ENCODE results near the gene RHOH.
"Not testable (repeated sequence)": the region's sequence is repeated elsewhere in the genome, so short reads cannot be mapped to it uniquely, and the experiment has no call there.

RHOH gene

DNA sequence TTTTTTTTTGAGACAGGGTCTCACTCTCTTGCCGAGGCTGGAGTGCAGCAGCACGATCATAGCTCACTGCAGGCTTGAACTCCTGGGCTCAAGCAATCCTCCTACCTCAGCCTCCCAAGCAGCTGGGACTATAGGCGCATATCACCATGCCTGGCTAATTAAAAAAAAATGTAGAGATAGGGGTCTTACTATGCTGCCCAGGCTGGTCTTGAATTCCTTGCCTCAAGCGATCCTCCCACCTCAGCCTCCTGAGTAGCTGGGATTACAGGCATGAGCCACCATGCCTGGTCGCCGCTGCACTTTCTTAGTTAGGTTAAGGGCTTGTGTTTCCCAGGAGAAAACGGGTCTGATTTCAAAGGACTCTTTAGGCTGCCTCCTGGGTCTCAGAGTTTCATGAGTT is 86.0 kb downstream of the RHOH start:
- not testable (repeated sequence) for DNase-seq; H3K27me3 Mint-ChIP-seq; ATAC-seq (replicated peaks); H3K27ac Mint-ChIP-seq; H3K4me3 Mint-ChIP-seq; H3K9me3 Mint-ChIP-seq; H3K36me3 Mint-ChIP-seq
- peaks cover 26 to 60% of the 10 kb centered on the region in 2 donors for H3K4me1 Mint-ChIP-seq

GRCh38 chr4:40283413-40283812 is 86.6 kb downstream of the RHOH start:
- H3K9me3 Mint-ChIP-seq = peaks cover 7 to 9% of the 10 kb centered on the region in 2 donors
- ATAC-seq (replicated peaks) (no peak), DNase-seq (no peak)
- peaks cover 29 to 66% of the 10 kb centered on the region in 2 donors for H3K4me1 Mint-ChIP-seq
- peak overlapping the region; percentile 73 for H3K27ac Mint-ChIP-seq
- no peaks in the 10 kb centered on the region for H3K27me3 Mint-ChIP-seq
- peaks cover 0 to 5% of the 10 kb centered on the region in 2 donors for H3K36me3 Mint-ChIP-seq
- H3K4me3 Mint-ChIP-seq = no peak overlapping the region

GRCh38 chr4:40283968-40284367 is 87.1 kb downstream of the RHOH start:
- H3K27me3 Mint-ChIP-seq = no peaks in the 10 kb centered on the region
- ATAC-seq (replicated peaks) (peak; percentile 75 to 80), DNase-seq (peak; percentile 27)
- H3K9me3 Mint-ChIP-seq = peaks cover 7 to 9% of the 10 kb centered on the region in 2 donors
- no peak overlapping the region for H3K4me3 Mint-ChIP-seq
- peak overlapping the region; percentile 73 for H3K27ac Mint-ChIP-seq
- H3K36me3 Mint-ChIP-seq = peaks cover 0 to 5% of the 10 kb centered on the region in 2 donors
- peaks cover 33 to 72% of the 10 kb centered on the region in 2 donors for H3K4me1 Mint-ChIP-seq

- Mint-ChIP-seq H3K27ac (no peak overlapping the region), H3K4me1 (peaks cover 42 to 85% of the 10 kb centered on the region in 2 donors), H3K4me3 (no peak overlapping the region), H3K9me3 (peaks cover 7 to 9% of the 10 kb centered on the region in 2 donors), H3K36me3 (peaks cover 0 to 5% of the 10 kb centered on the region in 2 donors), H3K27me3 (no peaks in the 10 kb centered on the region)
- no peak for ATAC-seq (replicated peaks)
- DNase-seq = no peak
These were observed 88.9 kb downstream of the RHOH start for GRCh38 chr4:40285692-40286091.

- H3K4me3 Mint-ChIP-seq = peak overlapping the region; percentile 32 to 49
- ATAC-seq (replicated peaks) = peak; percentile 32 to 50
- peaks cover 0 to 4% of the 10 kb centered on the region in 2 donors for H3K36me3 Mint-ChIP-seq
- peaks cover 0 to 1% of the 10 kb centered on the region in 2 donors for H3K9me3 Mint-ChIP-seq
- H3K27me3 Mint-ChIP-seq = no peaks in the 10 kb centered on the region
- H3K4me1 Mint-ChIP-seq = peaks cover 43 to 89% of the 10 kb centered on the region in 2 donors
- H3K27ac Mint-ChIP-seq = peak overlapping the region; percentile 20
- no peak for DNase-seq
These were observed 91.7 kb downstream of the RHOH start for GRCh38 chr4:40288566-40288965.

GRCh38 chr4:40289366-40290188 is 92.7 kb downstream of the RHOH start:
- H3K4me1 Mint-ChIP-seq = peaks cover 42 to 79% of the 10 kb centered on the region in 2 donors
- peak; percentile 86 to 93 for ATAC-seq (replicated peaks)

GRCh38 chr4:40290611-40291186 is 93.9 kb downstream of the RHOH start:
- H3K36me3 Mint-ChIP-seq; DNase-seq; H3K4me3 Mint-ChIP-seq; H3K9me3 Mint-ChIP-seq; H3K27me3 Mint-ChIP-seq; ATAC-seq (replicated peaks): not testable (repeated sequence)
- H3K4me1 Mint-ChIP-seq = peaks cover 40 to 68% of the 10 kb centered on the region in 2 donors
- peak overlapping the region; percentile 63 for H3K27ac Mint-ChIP-seq

More at GRCh38 chr4:40289366-40290188, 92.7 kb downstream of the RHOH start:
- H3K36me3 Mint-ChIP-seq = peaks cover 0 to 4% of the 10 kb centered on the region in 2 donors
- H3K27me3 Mint-ChIP-seq = no peaks in the 10 kb centered on the region
- peak overlapping the region; percentile 25 for H3K27ac Mint-ChIP-seq
- H3K4me3 Mint-ChIP-seq = peak overlapping the region; percentile 15 to 22
- DNase-seq = peak; percentile 66
- peaks cover 0 to 1% of the 10 kb centered on the region in 2 donors for H3K9me3 Mint-ChIP-seq

GRCh38 chr4:40292313-40292759 is 95.5 kb downstream of the RHOH start:
- peaks cover 0 to 5% of the 10 kb centered on the region in 2 donors for H3K36me3 Mint-ChIP-seq
- DNase-seq = no peak
- H3K27me3 Mint-ChIP-seq = no peaks in the 10 kb centered on the region
- peaks cover under 1 to 1% of the 10 kb centered on the region in 2 donors for H3K9me3 Mint-ChIP-seq
- peaks cover 35 to 59% of the 10 kb centered on the region in 2 donors for H3K4me1 Mint-ChIP-seq
- H3K27ac Mint-ChIP-seq = no peak overlapping the region
- peak in 1 of 2 donors; percentile 24 for ATAC-seq (replicated peaks)
- H3K4me3 Mint-ChIP-seq = no peak overlapping the region

GRCh38 chr4:40294339-40294738 is 97.5 kb downstream of the RHOH start:
- Mint-ChIP-seq H3K4me1 (peaks cover 34 to 53% of the 10 kb centered on the region in 2 donors), H3K27me3 (no peaks in the 10 kb centered on the region), H3K36me3 (peaks cover 0 to 8% of the 10 kb centered on the region in 2 donors), H3K4me3 (no peak overlapping the region), H3K27ac (no peak overlapping the region), H3K9me3 (peaks cover 4 to 5% of the 10 kb centered on the region in 2 donors)
- ATAC-seq (replicated peaks) (no peak), DNase-seq (no peak)

GRCh38 chr4:40295030-40295429 is 98.2 kb downstream of the RHOH start:
- peaks cover 33 to 52% of the 10 kb centered on the region in 2 donors for H3K4me1 Mint-ChIP-seq
- not testable (repeated sequence) for H3K27ac Mint-ChIP-seq; H3K9me3 Mint-ChIP-seq; H3K36me3 Mint-ChIP-seq; H3K27me3 Mint-ChIP-seq; H3K4me3 Mint-ChIP-seq; ATAC-seq (replicated peaks); DNase-seq

GRCh38 chr4:40295572-40295971 is 98.7 kb downstream of the RHOH start:
- peaks cover 35 to 52% of the 10 kb centered on the region in 2 donors for H3K4me1 Mint-ChIP-seq

More at GRCh38 chr4:40295572-40295971, 98.7 kb downstream of the RHOH start:
- peaks cover 0 to 8% of the 10 kb centered on the region in 2 donors for H3K36me3 Mint-ChIP-seq
- H3K27me3 Mint-ChIP-seq = no peaks in the 10 kb centered on the region
- H3K27ac Mint-ChIP-seq = no peak overlapping the region
- peaks cover 4 to 5% of the 10 kb centered on the region in 2 donors for H3K9me3 Mint-ChIP-seq
- H3K4me3 Mint-ChIP-seq = no peak overlapping the region
- DNase-seq = no peak
- ATAC-seq (replicated peaks) = no peak

Data from stimulated activated naive B cell treated with anti-CD40 and anti-IgM and Interleukin-4, amounts not matched to agents 10 μg/mL and 1 μg/mL and 100 μg/mL, for 72 hours (primary cell).